Activated CD8-positive, alpha-beta memory T cell treated with anti-CD3 and anti-CD28 coated beads, Interleukin-2, amount 50 U/mL, for 48 hours (primary cell): Measurements from ENCODE around the gene SPOCK1.

ENCODE experiments used
- DNase-seq: peaks from one replicate; pipeline ENCODE4 v3.0.0-alpha.2; 2020

Gene SPOCK1

GRCh38 chr5:137440795-137441194 lies 58.3 kb downstream of the SPOCK1 start:
- DNase-seq, result no peak

DNA sequence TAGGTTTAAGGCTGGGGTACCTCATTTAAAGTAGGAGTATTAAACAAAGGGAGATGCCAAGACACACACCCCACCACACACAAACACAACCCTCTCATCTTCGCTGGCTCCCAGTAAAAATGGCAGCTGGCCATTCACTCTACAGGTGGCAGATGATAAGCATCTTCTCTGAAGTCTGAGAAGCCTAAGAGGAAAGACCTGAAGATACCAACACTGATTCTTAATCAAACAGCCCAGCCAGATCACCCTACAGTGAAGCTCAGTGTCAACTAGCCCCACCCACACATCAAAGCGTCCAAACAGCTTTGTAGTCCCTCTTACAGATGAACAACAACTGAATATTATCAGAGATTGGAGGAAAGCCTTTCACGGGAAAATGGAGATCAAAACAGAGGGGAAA lies 59.5 kb downstream of the SPOCK1 start:
- DNase-seq, result no peak

DNA sequence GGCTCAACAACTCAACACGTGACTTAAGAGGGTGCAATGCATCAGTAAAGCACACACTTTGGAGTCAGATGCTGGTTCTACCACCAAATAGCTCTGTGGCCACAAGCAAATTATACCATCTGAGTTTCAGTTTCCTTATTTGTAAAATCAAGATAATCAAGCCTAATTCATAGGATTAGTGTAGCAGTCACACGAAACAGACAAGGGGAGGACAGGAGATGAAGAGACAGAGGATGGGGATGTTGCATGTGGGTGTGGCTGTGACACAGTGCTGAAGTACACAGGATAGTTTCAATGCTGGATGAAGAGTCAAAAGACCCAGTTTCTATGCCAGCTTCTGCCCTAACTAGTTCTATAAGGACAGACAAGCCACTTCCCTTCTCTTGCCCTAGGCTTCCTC lies 60.2 kb downstream of the SPOCK1 start:
- no peak for DNase-seq

- no peak for DNase-seq
These were observed 61.4 kb downstream of the SPOCK1 start for GRCh38 chr5:137437774-137438173.

DNA sequence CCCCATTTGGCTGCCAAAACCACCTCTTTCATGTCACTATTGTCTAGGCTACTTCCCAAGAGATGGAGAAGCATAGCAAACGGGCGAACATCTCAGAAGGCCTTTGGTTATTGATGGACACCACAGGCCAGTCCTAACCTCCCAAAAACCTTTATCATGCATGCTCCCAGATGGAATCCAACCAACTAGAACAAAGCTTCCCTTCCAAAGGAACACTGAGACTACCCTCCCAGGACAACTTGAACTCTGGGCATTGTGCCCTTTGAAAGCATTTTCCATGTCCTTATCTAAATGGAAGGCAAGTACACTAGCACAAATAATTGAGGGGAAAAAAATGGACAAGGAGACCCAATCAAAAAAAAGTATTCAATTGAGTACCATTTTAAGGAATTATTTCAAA lies 65.6 kb downstream of the SPOCK1 start:
- no peak for DNase-seq

GRCh38 chr5:137432376-137432775 lies 66.8 kb downstream of the SPOCK1 start:
- DNase-seq, result no peak

DNA sequence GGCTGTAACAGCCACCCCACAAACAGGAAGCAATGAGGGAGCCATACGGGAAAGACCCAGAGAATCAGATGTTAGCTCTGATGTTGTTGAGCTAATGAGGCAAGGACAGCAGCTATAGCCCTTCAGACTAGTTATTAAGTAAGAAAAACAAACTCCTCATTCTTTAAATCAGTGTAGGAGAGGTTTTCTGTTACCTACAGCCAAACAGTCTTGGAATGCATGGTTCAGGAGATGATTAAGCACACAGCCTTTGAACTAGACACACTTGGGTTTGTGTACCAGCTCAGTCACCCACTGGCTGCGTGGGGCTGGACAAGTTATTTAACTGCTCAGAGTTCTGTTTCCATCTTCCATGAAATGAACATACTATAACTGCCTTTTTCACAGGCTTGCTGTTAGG lies 68.1 kb downstream of the SPOCK1 start:
- DNase-seq, result no peak

GRCh38 chr5:137415231-137415681 lies 83.9 kb downstream of the SPOCK1 start:
- DNase-seq, result no peak

- no peak for DNase-seq
These were observed 84.9 kb downstream of the SPOCK1 start for GRCh38 chr5:137414112-137414755.

DNA sequence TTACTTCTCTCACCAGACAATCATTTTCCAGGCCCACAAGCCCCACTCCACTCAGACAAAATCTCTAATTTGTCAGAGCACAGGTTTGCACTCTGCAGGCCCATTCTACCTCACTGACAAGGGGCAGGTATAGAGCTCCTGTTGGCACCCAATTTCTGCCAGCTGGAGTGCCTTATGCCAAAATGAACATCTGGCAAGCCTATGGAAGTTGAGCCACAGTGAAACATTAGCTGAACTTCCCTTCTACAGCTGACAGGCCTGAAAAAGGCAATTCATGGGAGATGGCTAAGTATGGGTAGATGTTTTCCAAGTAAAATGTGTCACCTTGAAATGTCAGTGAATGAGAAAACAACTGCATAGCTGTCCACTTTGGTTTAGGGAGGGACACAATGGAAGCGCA lies 87.0 kb downstream of the SPOCK1 start:
- no peak for DNase-seq

DNA sequence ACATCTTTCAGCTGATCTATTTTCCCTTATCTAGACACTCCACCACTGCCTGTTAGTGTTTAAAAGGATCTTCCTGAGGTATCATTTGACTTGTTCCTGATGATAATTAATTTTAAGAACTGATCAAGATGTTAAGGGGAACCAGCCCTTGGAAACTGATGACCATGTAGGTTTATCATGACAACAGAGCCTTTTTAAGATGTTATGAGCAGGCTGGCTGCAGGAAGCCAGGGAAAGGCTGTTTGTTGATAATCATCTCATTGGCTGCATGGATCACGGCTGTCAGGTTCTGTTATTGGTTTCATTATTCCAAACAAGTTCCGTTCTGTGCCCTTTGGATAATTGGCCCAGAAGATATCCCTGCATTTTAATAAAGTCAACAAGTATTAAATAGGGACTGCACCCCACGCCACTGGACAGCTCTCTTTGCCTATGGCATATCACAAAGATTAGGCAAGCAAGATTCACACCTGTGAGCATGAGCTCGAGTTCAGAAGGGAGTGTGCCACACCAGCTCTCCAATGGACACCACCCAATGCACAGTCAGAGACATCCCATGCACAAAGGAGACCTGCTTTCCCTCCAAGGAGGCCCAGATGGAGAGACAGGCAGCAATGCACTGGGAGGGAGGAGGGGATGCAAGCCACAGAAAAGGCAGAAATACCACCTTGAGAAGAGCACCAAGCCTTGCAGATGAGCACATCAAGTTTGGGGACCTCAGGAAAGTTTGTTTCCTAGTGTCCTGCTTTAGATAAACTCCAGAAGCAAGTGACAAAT lies 88.7 kb downstream of the SPOCK1 start:
- DNase-seq, result no peak

GRCh38 chr5:137409736-137410135 lies 89.4 kb downstream of the SPOCK1 start:
- DNase-seq, result no peak

- no peak for DNase-seq
These were observed 92.0 kb downstream of the SPOCK1 start for GRCh38 chr5:137407090-137407489.

DNA sequence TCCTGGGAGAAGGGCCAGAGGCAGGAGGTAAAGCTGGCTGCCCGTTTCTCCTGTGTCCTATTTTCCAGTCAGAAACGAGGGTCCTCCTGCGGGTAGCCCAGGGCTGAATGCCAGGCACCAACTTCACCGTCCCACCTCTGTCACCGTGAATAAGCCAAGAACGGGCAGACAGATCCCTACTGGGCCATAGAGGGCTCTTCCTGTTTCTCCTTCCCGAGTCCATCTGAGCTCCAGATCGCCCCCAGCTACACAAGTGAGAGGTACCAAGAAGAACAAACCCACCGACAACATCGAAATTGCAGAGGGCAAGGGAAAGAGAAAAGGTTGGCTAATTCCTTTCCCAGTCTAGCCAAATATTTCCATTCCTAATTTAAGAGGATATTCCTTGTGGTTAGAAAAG lies 93.7 kb downstream of the SPOCK1 start:
- DNase-seq, result no peak

GRCh38 chr5:137403869-137404268 lies 95.3 kb downstream of the SPOCK1 start:
- no peak for DNase-seq

DNA sequence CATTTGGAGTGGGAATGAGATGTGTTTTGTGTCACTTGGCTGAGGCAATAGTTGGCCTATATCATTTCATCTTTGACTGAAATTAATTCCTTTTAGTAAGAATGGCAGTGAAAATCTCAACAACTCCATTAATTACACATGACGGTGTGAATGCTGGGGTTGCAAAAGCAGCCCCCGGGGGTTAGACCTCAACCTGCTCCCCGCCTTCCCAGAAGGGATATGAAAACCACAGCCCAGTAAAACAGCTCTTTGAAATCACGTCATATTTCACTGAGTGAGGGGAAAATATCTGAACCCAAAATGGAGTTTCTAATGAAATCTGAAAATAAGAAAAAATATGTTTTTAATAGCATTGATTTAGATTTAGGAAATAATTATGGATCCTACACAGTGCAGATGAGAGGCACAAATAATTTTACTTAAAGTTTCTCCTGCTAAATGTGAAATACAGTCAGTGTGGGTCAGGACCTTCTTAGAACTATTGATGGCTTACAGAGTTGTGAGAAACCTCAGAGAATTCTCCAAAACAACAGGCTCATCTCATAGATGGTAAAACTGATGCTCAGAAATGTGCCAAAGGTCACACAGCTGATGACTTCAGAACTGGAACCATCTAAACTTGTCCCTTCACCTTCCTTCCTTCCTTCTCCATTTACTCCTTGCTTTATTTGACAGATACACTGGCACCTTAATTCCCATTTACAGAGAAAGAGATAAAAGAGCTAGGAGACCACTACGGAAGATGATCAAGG lies 96.5 kb downstream of the SPOCK1 start:
- no peak for DNase-seq

- DNase-seq, result no peak
These were observed 97.2 kb downstream of the SPOCK1 start for GRCh38 chr5:137401946-137402345.

GRCh38 chr5:137400571-137400970 lies 98.6 kb downstream of the SPOCK1 start:
- DNase-seq, result no peak

DNA sequence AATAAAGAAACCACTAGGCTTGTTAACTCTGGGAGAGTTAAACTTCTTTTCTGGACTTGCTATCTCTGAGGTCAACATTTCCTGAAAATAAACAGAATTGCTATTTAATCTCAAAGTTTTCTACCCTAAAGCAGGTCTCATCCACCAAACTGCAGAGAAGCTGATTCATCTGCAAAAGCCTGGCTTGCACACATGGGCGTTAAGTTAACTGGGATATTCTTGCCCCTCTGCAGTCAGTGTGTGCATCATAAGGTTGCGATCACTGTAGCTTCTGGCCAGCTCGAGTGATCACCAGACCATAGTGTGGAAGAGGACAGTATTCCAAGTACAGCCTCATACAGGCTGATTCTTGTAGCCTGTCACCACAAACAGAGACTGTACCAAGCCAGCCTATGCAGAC lies 99.2 kb downstream of the SPOCK1 start:
- no peak for DNase-seq

GRCh38 chr5:137398751-137399150 lies 100.4 kb downstream of the SPOCK1 start:
- no peak for DNase-seq

DNA sequence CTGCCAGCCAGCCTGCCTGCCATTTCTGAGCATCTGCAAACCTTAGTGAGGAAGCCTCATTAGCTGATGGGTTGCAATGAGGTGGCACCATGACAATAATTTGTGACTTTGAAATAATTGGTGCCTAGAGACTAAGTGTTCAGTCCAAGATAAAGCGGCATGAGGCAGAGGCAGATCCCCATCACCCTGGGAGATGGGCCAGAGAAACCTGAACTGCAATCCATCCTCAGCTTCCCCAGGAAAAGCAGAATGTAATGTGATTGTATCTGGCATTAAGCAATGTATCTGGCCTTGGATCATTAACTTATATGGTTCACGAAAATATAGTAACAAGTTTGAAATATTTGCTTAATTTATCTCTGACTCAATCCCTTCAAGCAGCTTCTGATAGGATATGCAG lies 101.0 kb downstream of the SPOCK1 start:
- DNase-seq, result no peak

DNA sequence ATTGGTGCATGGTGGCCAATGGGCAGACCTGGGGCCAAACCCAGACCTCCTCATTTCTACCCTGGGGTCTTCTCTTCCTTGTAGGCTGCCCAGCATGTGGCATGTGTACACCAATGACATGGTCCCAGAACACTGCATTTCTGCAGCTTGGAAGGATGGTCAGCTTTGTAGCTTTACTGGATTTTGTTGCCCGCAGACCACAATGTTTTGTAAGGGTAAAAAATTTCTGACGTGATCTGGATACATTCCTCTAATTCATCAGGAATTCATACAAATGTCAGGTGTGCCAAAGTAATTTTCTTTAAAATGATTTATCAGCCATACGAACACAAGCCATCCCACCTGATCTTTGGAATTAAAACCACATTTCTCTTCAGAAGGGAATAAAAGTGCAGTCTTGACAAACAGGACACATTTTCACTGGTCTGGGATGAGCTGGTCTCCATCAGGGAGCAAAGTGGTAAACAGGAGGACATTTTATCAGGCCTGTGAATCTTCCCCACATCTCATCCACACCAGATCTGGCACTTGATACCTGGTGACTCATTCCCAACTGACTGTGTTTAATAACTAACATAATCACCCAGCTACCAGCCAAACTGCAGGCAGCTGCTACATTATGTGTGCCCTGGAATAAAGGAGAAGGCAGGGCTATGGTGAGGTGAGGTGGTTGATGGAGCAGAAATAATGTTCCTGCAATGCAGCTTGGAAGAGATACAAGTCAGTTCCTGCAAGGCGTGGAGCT lies 103.9 kb downstream of the SPOCK1 start:
- no peak for DNase-seq

DNA sequence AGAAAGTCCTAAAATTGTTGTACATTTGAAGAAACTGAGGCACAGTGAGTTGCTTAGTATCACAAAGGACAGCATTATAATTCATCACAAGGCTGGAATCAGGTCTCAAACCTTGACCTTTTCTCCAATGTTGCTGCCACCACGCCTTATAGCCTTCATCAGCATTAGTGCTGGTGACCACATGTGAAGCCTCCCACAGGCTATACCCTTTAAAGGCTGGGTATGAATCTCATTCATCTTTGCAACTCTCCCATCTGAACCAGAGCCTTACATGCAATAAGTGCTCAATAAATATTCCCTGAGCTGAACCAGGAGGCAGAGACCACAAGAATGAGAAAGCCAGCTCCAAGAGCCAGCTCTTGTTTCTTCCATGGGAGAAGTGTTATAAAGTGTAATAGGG lies 104.7 kb downstream of the SPOCK1 start:
- no peak for DNase-seq
